H9 (cell line): ENCODE measurements around the gene KRTAP10-3. TPM values are rescaled to one million over a fixed set of nuclear protein-coding genes. Genes with fewer than 3 reads are reported as not detected.

Experiments
- DNase-seq: peaks from one replicate; pipeline ENCODE4 v3.0.0-alpha.2; 2017
- H2AFZ ChIP-seq: one replicate; pipeline ENCODE4 v1.6.1; 2013; ENCODE audit warnings: mild to moderate bottlenecking, low read length, control low read depth, moderate library complexity
- H2AK5ac ChIP-seq: 2 replicates; pipeline ENCODE4 v1.6.1; 2013; ENCODE audit warnings: low read length, control low read depth, mixed read lengths; ENCODE audit not compliant: insufficient read length
- H2BK120ac ChIP-seq: one replicate; pipeline ENCODE4 v1.6.1; 2013; ENCODE audit warnings: low read depth, mild to moderate bottlenecking, low read length, control low read depth, inconsistent platforms; ENCODE audit not compliant: poor library complexity, severe bottlenecking
- H2BK12ac ChIP-seq: 2 replicates; pipeline ENCODE4 v1.6.1; 2013; ENCODE audit warnings: low read length, control low read depth, mixed read lengths, low read depth; ENCODE audit not compliant: insufficient read length
- H2BK15ac ChIP-seq: 2 replicates; pipeline ENCODE4 v1.6.1; 2013; ENCODE audit warnings: low read depth, low read length, control low read depth
- H2BK20ac ChIP-seq: one replicate; pipeline ENCODE4 v1.6.1; 2013; ENCODE audit warnings: low read depth, mild to moderate bottlenecking, low read length, control low read depth, inconsistent platforms; ENCODE audit not compliant: poor library complexity, severe bottlenecking
- H2BK5ac ChIP-seq: 2 replicates; pipeline ENCODE4 v1.6.1; 2013; ENCODE audit warnings: low read length, control low read depth, mixed read lengths; ENCODE audit not compliant: insufficient read length
- H3K14ac ChIP-seq: 2 replicates; pipeline ENCODE4 v1.6.1; 2013; ENCODE audit warnings: low read length, control low read depth; ENCODE audit not compliant: insufficient read depth
- H3K18ac ChIP-seq: 2 replicates; pipeline ENCODE4 v1.6.1; 2013; ENCODE audit warnings: low read depth, mild to moderate bottlenecking, mixed read lengths, low read length, control low read depth; ENCODE audit not compliant: insufficient read length
- H3K23ac ChIP-seq: 2 replicates; pipeline ENCODE4 v1.6.1; 2013; ENCODE audit warnings: low read length, control low read depth, mixed read lengths, low read depth; ENCODE audit not compliant: insufficient read length
- H3K23me2 ChIP-seq: 2 replicates; pipeline ENCODE4 v1.6.1; 2013; ENCODE audit warnings: low read depth, mild to moderate bottlenecking, mixed read lengths, low read length, control low read depth; ENCODE audit not compliant: insufficient read length, poor library complexity, severe bottlenecking
- H3K27ac ChIP-seq: 2 replicates; pipeline ENCODE4 v1.5.1; 2013; ENCODE audit warnings: low read length, control low read depth, mixed read lengths, low read depth; ENCODE audit not compliant: insufficient read length
- H3K27me3 ChIP-seq: 2 replicates; pipeline ENCODE4 v1.6.1; 2013; ENCODE audit warnings: low read length, control low read depth, inconsistent platforms; ENCODE audit not compliant: insufficient read depth
- H3K4ac ChIP-seq: 2 replicates; pipeline ENCODE4 v1.6.1; 2013; ENCODE audit warnings: low read depth, mild to moderate bottlenecking, control low read depth, inconsistent platforms, low read length, moderate library complexity
- H3K4me1 ChIP-seq: 2 replicates; pipeline ENCODE4 v1.6.1; 2013; ENCODE audit warnings: low read length, control low read depth, inconsistent platforms; ENCODE audit not compliant: insufficient read depth
- H3K4me2 ChIP-seq: 2 replicates; pipeline ENCODE4 v1.6.1; 2013; ENCODE audit warnings: low read length, control low read depth, mixed read lengths; ENCODE audit not compliant: insufficient read length, insufficient read depth
- H3K56ac ChIP-seq: 2 replicates; pipeline ENCODE4 v1.6.1; 2013; ENCODE audit warnings: low read depth, mild to moderate bottlenecking, mixed read lengths, low read length, control low read depth; ENCODE audit not compliant: insufficient read length
- H3K79me1 ChIP-seq: 2 replicates; pipeline ENCODE4 v1.6.1; 2013; ENCODE audit warnings: low read depth, mild to moderate bottlenecking, moderate library complexity, low read length, control low read depth, inconsistent platforms; ENCODE audit not compliant: insufficient read depth, poor library complexity, severe bottlenecking
- H3K79me2 ChIP-seq: 2 replicates; pipeline ENCODE4 v1.6.1; 2013; ENCODE audit warnings: low read length, control low read depth, inconsistent platforms; ENCODE audit not compliant: insufficient read depth
- H3K9ac ChIP-seq: 2 replicates; pipeline ENCODE4 v1.6.1; 2013; ENCODE audit warnings: low read length, control low read depth, mixed read lengths; ENCODE audit not compliant: insufficient read length; ENCODE audit errors: extremely low read depth
- H3K9me3 ChIP-seq: one replicate; pipeline ENCODE4 v1.6.1; 2013; ENCODE audit warnings: low read depth, low read length, inconsistent platforms; ENCODE audit not compliant: control insufficient read depth
- H3T11ph ChIP-seq: one replicate; pipeline ENCODE4 v1.6.1; 2013; ENCODE audit warnings: mild to moderate bottlenecking, low read length, control low read depth, inconsistent platforms
- H4K20me1 ChIP-seq: one replicate; pipeline ENCODE4 v1.6.1; 2013; ENCODE audit not compliant: control insufficient read depth, insufficient read length, insufficient read depth
- H4K5ac ChIP-seq: 2 replicates; pipeline ENCODE4 v1.6.1; 2013; ENCODE audit warnings: low read depth, mild to moderate bottlenecking, mixed read lengths, low read length, control low read depth; ENCODE audit not compliant: insufficient read length
- H4K8ac ChIP-seq: replicated peaks from 2 replicates; pipeline ENCODE4 v1.6.1; 2013; ENCODE audit warnings: low read length, control low read depth, mixed read lengths, low read depth; ENCODE audit not compliant: insufficient read length
- H4K91ac ChIP-seq: 2 replicates; pipeline ENCODE4 v1.6.1; 2013; ENCODE audit warnings: low read depth, mild to moderate bottlenecking, moderate library complexity, mixed read lengths, low read length, control low read depth; ENCODE audit not compliant: insufficient read length
- H3K27ac Mint-ChIP-seq, 3 experiments: 2 replicates in 2 of 3; 3 replicates in 1 of 3; pipeline ENCODE4 v1.8.0; 2020 to 2021; ENCODE audit warnings: mixed read lengths in 3 of 3, mild to moderate bottlenecking in 1 of 3, moderate library complexity in 1 of 3
- H3K27me3 Mint-ChIP-seq: 2 replicates; pipeline ENCODE4 v1.8.0; 2021; ENCODE audit warnings: low read depth, mild to moderate bottlenecking, moderate library complexity, mixed read lengths
- H3K36me3 Mint-ChIP-seq, 3 experiments: 2 replicates in 2 of 3; 3 replicates in 1 of 3; pipeline ENCODE4 v1.8.0; 2020 to 2021; ENCODE audit warnings: low read depth in 3 of 3, mixed read lengths in 3 of 3; ENCODE audit not compliant: insufficient read depth in 1 of 3
- H3K4me1 Mint-ChIP-seq, 2 experiments: 2 replicates each; pipeline ENCODE4 v1.8.0; 2020; ENCODE audit warnings: mixed read lengths in 2 of 2
- H3K4me3 Mint-ChIP-seq, 2 experiments: 2 replicates in 1 of 2; 3 replicates in 1 of 2; pipeline ENCODE4 v1.8.0; 2020 to 2021; ENCODE audit warnings: mild to moderate bottlenecking in 2 of 2, mixed read lengths in 2 of 2, moderate library complexity in 1 of 2
- H3K9me3 Mint-ChIP-seq, 2 experiments: 2 replicates in 1 of 2; 3 replicates in 1 of 2; pipeline ENCODE4 v1.8.0; 2020; ENCODE audit warnings: mild to moderate bottlenecking in 2 of 2, mixed read lengths in 2 of 2, moderate library complexity in 1 of 2
- WGBS: extraction: QIAGEN DNeasy Blood & Tissue Kit; methylation state at CpG from one replicate; pipeline ENCODE4 v1.1.7; 2013; ENCODE audit warnings: missing lambda C conversion rate, low lambda C conversion rate, mixed read lengths; ENCODE audit not compliant: insufficient read length; ENCODE audit errors: extremely low coverage; 5-methylcytosine and 5-hydroxymethylcytosine counted together
- total RNA-seq: library from RNA; stranded (reverse); gene quantifications from 2 replicates; pipeline ENCODE4 v1.2.1, GENCODE V29; 2021
- TF ChIP-seq, protein P1 (sequence below): fragments of 200-600 bp; sonication (generic); conservative IDR thresholded peaks from 3 replicates; pipeline ENCODE4 v1.8.0; 2021; ENCODE audit warnings: antibody characterized with exemption, mild to moderate bottlenecking

Gene KRTAP10-3
- total RNA-seq, 1 experiment from 2014 or later, result not detected

DNA sequence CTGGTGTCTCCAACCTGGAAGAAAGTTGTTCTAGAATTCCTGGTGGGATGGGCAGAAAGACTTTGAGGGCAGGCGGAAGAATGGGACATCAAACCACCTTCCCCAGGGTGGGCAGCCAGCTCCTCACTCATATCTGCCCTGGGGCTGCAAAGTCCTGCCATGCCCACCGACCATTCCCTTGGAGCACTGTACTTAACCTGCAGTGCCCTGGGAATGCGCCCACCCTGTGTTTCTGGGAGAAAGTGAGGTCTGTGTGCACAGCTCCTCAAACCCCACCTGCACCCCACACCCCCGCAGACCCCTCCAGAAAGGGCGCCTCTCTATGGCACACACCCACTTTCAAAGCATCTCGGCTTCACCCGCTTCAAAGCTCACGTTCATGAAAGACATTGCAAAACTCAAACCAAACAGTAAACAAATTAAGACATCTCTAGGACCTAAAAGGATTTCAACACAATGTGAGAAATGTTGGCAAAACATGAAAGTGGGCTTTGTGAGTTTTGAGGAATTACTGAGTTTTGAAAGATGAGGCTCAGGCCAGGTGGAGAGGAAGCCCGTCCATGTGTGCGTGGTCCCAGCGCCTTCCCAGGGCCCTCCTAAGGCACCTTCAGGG, 43.7 kb downstream of the KRTAP10-3 start:
- Histone ChIP-seq H3K79me1 (no peaks in the 10 kb centered on the region), H3K79me2 (no peaks in the 10 kb centered on the region), H3K9me3 (no peaks in the 10 kb centered on the region), H2BK120ac (no peak overlapping the region), H3K4me1 (no peaks in the 10 kb centered on the region), H3K23me2 (no peaks in the 10 kb centered on the region), H3K23ac (no peak overlapping the region), H2BK12ac (no peak overlapping the region), H2AFZ (no peak overlapping the region), H3K18ac (no peak overlapping the region), H3K9ac (no peak overlapping the region), H2BK20ac (no peak overlapping the region), H2BK15ac (no peak overlapping the region), H3K14ac (no peak overlapping the region), H3K56ac (no peak overlapping the region), H4K5ac (no peak overlapping the region), H2AK5ac (no peak overlapping the region), H4K8ac (no peak overlapping the region), H4K20me1 (no peaks in the 10 kb centered on the region), H3K4ac (no peak overlapping the region), H3K4me2 (no peak overlapping the region), H2BK5ac (no peak overlapping the region), H4K91ac (no peak overlapping the region), H3K27me3 (no peaks in the 10 kb centered on the region), H3K27ac (no peak overlapping the region), H3T11ph (no peak overlapping the region)
- H3K27me3 Mint-ChIP-seq, result peaks cover 10% of the 10 kb centered on the region
- no peak overlapping the region for H3K4me3 Mint-ChIP-seq
- H3K27ac Mint-ChIP-seq, result peak overlapping the region in 1 of 3 experiments; percentile 10; a peak in 1 of 7 replicates
- H3K9me3 Mint-ChIP-seq, result no peaks in the 10 kb centered on the region
- H3K36me3 Mint-ChIP-seq, result peaks cover 2 to 9% (median 4%) of the 10 kb centered on the region in 3 experiments; a peak in 4 of 7 replicates
- DNase-seq, result no peak
- TF ChIP-seq, protein P1, sequence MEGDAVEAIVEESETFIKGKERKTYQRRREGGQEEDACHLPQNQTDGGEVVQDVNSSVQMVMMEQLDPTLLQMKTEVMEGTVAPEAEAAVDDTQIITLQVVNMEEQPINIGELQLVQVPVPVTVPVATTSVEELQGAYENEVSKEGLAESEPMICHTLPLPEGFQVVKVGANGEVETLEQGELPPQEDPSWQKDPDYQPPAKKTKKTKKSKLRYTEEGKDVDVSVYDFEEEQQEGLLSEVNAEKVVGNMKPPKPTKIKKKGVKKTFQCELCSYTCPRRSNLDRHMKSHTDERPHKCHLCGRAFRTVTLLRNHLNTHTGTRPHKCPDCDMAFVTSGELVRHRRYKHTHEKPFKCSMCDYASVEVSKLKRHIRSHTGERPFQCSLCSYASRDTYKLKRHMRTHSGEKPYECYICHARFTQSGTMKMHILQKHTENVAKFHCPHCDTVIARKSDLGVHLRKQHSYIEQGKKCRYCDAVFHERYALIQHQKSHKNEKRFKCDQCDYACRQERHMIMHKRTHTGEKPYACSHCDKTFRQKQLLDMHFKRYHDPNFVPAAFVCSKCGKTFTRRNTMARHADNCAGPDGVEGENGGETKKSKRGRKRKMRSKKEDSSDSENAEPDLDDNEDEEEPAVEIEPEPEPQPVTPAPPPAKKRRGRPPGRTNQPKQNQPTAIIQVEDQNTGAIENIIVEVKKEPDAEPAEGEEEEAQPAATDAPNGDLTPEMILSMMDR, result no peak
- peaks cover under 1 to 9% of the 10 kb centered on the region in 2 experiments; a peak in 3 of 4 replicates for H3K4me1 Mint-ChIP-seq
- WGBS, result no CpG with 5 or more reads among the region's 11 CpGs
